MM.1S (cell line): ENCODE results near the gene DPP10.

Source experiments
- EZH2phosphoT487 ChIP-seq: fragments of 300-600 bp; sonication (generic); IDR thresholded peaks from 2 replicates; pipeline ENCODE4 v1.6.1; 2018; ENCODE audit warnings: antibody characterized with exemption, low read length
- TF ChIP-seq, protein P1 (sequence below): fragments of 300-600 bp; sonication (generic); IDR thresholded peaks from 2 replicates; pipeline ENCODE4 v1.5.1; 2016; ENCODE audit warnings: antibody characterized with exemption, low read length, mixed read lengths

DNA sequence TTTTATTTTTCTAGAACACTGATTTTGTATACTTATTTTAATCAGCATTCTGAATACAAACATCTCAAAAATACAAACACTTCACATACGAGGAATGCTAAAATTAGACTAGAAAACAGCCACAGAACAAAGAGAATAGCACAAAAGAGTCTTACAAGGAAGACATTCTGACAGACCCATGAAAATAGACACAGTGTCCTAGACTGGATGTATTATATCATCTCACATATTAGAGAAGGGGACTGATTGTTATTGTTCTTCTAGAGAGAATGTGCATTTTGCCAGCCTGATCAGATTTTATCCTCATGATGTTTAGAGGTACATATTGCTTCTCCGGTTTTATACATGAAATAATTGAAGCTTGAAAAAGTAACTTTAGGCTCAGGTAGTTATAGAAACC is 357.9 kb downstream of the DPP10 start:
- TF ChIP-seq, protein P1, sequence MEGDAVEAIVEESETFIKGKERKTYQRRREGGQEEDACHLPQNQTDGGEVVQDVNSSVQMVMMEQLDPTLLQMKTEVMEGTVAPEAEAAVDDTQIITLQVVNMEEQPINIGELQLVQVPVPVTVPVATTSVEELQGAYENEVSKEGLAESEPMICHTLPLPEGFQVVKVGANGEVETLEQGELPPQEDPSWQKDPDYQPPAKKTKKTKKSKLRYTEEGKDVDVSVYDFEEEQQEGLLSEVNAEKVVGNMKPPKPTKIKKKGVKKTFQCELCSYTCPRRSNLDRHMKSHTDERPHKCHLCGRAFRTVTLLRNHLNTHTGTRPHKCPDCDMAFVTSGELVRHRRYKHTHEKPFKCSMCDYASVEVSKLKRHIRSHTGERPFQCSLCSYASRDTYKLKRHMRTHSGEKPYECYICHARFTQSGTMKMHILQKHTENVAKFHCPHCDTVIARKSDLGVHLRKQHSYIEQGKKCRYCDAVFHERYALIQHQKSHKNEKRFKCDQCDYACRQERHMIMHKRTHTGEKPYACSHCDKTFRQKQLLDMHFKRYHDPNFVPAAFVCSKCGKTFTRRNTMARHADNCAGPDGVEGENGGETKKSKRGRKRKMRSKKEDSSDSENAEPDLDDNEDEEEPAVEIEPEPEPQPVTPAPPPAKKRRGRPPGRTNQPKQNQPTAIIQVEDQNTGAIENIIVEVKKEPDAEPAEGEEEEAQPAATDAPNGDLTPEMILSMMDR, result no peak
- no peak for TF ChIP-seq EZH2phosphoT487
